Neural crest cell (in vitro differentiated cells): ENCODE measurements around the gene PBX4. TPM values are rescaled to one million over a fixed set of nuclear protein-coding genes. Genes with fewer than 3 reads are reported as not detected.

Experiments
- DNase-seq: peaks from one replicate; pipeline ENCODE4 v3.0.0; 2021; ENCODE audit warnings: low read depth, mixed read lengths, low spot score
- H3K27ac Mint-ChIP-seq: one replicate; pipeline ENCODE4 v1.8.0; 2021; ENCODE audit warnings: mild to moderate bottlenecking, mixed read lengths; ENCODE audit not compliant: unreplicated experiment
- H3K27me3 Mint-ChIP-seq: 2 replicates; pipeline ENCODE4 v1.8.0; 2021; ENCODE audit warnings: low read depth, mild to moderate bottlenecking, mixed read lengths
- H3K36me3 Mint-ChIP-seq: 2 replicates; pipeline ENCODE4 v1.8.0; 2021; ENCODE audit warnings: low read depth, mild to moderate bottlenecking, mixed read lengths
- H3K4me1 Mint-ChIP-seq: 2 replicates; pipeline ENCODE4 v1.8.0; 2021; ENCODE audit warnings: mixed read lengths
- H3K4me3 Mint-ChIP-seq: one replicate; pipeline ENCODE4 v1.8.0; 2021; ENCODE audit warnings: mild to moderate bottlenecking, mixed read lengths
- H3K9me3 Mint-ChIP-seq: 2 replicates; pipeline ENCODE4 v1.8.0; 2021; ENCODE audit warnings: mixed read lengths
- total RNA-seq: library from RNA; stranded (reverse); gene quantifications from 2 replicates; pipeline ENCODE4 v1.2.1, GENCODE V29; 2021
- TF ChIP-seq, protein P1 (sequence below): fragments of 200-600 bp; sonication (generic); conservative IDR thresholded peaks from 2 replicates; pipeline ENCODE4 v1.5.0; 2021; ENCODE audit warnings: antibody characterized with exemption, mild to moderate bottlenecking

Gene PBX4
- total RNA-seq, 1 donor from 2014 or later, result 7.7 TPM

DNA sequence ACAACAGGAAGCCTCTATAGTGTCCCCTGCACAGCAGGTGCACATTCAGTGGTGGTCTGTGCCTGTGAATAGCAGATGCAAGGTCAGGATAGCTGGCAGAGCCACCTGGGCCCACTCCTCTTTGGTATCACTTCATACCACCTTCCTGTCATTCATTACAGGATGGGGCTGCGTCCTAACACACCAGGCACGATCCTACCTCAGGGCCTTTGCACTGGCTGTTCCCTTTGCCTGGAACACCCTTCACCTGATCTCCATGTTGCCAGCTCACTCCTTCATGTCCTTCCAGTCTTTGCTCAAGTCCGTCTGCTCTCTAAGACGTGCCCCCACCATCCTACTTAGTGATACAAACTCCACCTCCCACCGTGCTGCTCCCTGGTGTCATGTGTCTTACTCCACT is 14.2 kb upstream of the PBX4 start:
- Mint-ChIP-seq H3K27ac (no peak overlapping the region), H3K4me3 (peak overlapping the region; percentile 24), H3K36me3 (peaks cover 11% of the 10 kb centered on the region), H3K27me3 (no peaks in the 10 kb centered on the region), H3K4me1 (peaks cover 5% of the 10 kb centered on the region), H3K9me3 (no peaks in the 10 kb centered on the region)
- TF ChIP-seq, protein P1, sequence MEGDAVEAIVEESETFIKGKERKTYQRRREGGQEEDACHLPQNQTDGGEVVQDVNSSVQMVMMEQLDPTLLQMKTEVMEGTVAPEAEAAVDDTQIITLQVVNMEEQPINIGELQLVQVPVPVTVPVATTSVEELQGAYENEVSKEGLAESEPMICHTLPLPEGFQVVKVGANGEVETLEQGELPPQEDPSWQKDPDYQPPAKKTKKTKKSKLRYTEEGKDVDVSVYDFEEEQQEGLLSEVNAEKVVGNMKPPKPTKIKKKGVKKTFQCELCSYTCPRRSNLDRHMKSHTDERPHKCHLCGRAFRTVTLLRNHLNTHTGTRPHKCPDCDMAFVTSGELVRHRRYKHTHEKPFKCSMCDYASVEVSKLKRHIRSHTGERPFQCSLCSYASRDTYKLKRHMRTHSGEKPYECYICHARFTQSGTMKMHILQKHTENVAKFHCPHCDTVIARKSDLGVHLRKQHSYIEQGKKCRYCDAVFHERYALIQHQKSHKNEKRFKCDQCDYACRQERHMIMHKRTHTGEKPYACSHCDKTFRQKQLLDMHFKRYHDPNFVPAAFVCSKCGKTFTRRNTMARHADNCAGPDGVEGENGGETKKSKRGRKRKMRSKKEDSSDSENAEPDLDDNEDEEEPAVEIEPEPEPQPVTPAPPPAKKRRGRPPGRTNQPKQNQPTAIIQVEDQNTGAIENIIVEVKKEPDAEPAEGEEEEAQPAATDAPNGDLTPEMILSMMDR, result no peak
- no peak for DNase-seq

DNA sequence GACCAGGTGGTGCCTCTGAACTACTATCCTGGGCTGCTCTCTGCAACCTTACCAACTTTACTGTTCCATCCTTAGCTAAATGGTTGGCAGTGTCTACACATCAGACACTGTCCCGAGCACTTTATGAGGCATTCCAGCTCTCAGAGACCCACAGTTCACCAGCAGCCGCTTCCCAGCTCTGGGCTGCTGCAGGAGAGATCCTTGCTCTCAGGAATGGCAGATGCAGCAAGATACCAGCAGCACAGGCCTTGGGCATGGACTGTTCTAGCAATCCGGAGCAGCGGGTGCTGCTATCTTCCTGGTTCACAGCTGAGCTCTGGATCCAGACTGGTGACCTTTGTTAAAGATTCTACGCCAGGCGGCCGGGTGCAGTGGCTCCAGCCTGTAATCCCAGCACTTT is 12.9 kb upstream of the PBX4 start:
- no peak overlapping the region for H3K27ac Mint-ChIP-seq
- H3K4me3 Mint-ChIP-seq, result peak overlapping the region; percentile 70
- H3K27me3 Mint-ChIP-seq, result no peaks in the 10 kb centered on the region
- H3K4me1 Mint-ChIP-seq, result peaks cover 18% of the 10 kb centered on the region
- TF ChIP-seq, protein P1, result no peak
- no peaks in the 10 kb centered on the region for H3K9me3 Mint-ChIP-seq
- no peak for DNase-seq
- peaks cover 13% of the 10 kb centered on the region for H3K36me3 Mint-ChIP-seq

DNA sequence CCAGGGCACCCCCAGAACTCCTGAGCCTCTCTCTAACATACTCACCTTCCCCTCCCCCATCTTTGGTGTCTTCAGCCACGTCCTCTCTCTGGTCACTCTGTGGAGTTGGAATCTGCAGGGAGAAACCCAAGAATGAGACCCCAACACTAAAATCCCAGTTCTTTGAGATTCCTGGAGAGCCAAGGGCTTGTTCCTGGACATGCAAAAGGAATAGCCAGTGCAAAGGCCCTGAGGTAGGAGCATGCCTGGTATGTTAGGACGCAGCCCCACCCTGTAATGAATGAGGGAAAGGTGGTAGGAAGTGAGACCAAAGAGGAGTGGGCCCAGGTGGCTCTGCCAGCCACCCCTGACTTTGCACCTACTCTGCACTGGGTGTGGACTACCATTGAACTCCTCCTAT is 11.9 kb upstream of the PBX4 start:
- Mint-ChIP-seq H3K4me3 (peak overlapping the region; percentile 70), H3K27ac (no peak overlapping the region), H3K36me3 (peaks cover 15% of the 10 kb centered on the region), H3K27me3 (no peaks in the 10 kb centered on the region), H3K9me3 (no peaks in the 10 kb centered on the region), H3K4me1 (peaks cover 22% of the 10 kb centered on the region)
- DNase-seq, result no peak
- TF ChIP-seq, protein P1, result no peak

DNA sequence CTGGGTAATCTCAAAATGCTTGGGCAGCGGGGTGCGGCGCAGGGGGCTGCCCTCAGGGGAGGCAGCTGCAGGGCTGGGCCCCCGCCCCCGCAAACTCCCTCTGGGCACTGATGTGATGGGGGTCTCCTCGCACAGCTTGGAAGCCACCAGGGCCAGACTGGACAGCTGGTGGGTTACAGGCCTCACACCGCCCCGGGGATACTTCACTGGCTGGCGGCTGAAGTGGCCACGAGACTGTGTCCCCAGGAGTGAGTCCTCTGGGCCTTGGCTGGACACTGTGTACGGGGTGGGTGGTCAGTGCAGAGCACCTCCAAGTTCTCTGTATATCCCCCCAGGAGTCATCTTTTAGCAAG is 11.6 kb upstream of the PBX4 start:
- Mint-ChIP-seq H3K27me3 (no peaks in the 10 kb centered on the region), H3K9me3 (no peaks in the 10 kb centered on the region), H3K36me3 (peaks cover 15% of the 10 kb centered on the region), H3K27ac (no peak overlapping the region), H3K4me3 (peak overlapping the region; percentile 70), H3K4me1 (peaks cover 22% of the 10 kb centered on the region)
- DNase-seq, result no peak
- TF ChIP-seq, protein P1, result no peak

DNA sequence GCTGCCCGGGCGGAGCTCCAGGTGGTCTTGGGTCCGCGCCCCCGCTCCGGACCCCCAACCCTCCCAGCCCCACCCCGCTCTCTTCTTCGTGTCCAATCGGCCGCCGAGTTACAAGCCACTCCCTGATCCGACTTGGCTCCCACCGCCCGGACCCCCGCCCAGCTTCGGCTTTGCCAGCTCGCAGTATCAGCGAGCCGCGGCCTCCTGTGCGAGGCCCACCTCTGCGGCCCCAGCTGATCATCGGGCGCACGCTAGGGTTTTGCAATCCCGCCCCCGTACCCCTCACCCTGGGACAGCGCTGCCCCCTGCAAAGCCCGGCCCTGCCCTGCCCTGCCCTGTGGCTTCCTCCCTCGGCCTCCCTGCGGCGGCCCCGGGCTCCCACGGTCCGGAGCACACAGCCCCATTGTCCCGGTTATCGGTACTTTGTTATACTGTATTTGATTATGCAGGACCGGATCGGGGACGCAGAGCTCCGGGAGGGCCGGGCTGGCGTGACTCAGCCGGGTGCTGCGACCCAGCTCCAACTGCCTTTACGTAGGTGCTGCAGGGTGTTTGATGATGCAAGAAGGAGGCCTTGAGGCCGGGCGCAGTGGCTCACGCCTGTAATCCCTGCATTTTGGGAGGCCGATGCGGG is 10.1 kb upstream of the PBX4 start:
- Mint-ChIP-seq H3K36me3 (peaks cover 10% of the 10 kb centered on the region), H3K9me3 (no peaks in the 10 kb centered on the region), H3K27ac (peak overlapping the region; percentile 97), H3K4me3 (peak overlapping the region; percentile 86), H3K27me3 (no peaks in the 10 kb centered on the region), H3K4me1 (peaks cover 22% of the 10 kb centered on the region)
- peak; percentile 70 for DNase-seq
- TF ChIP-seq, protein P1, result no peak
